GM18499 (cell line): ENCODE results near the gene B3GAT3.
"Not testable (repeated sequence)": the region's sequence is repeated elsewhere in the genome, so short reads cannot be mapped to it uniquely, and the experiment has no call there.

Experiments
- ATAC-seq: cut with Tn5 transposase; IDR thresholded peaks from one replicate; pipeline ENCODE4 v1.9.1; 2021; ENCODE audit warnings: moderate number of reproducible peaks; ENCODE audit not compliant: insufficient read depth, unreplicated experiment

The B3GAT3 gene

GRCh38 chr11:62621567-62622470, at the start of gene B3GAT3:
Gene B3GAT3 (minus strand): TSS chr11:62621986. CDS start chr11:62621947, 39 bp downstream.
- peak; percentile 85 for ATAC-seq

- no peak for ATAC-seq
These were observed 49.4 kb upstream of the B3GAT3 start for GRCh38 chr11:62671236-62671607.

- no peak for ATAC-seq
These were observed 47.8 kb upstream of the B3GAT3 start for GRCh38 chr11:62669420-62670161.

- no peak for ATAC-seq
These were observed 45.7 kb upstream of the B3GAT3 start for GRCh38 chr11:62667460-62667859.

GRCh38 chr11:62666259-62666926, 44.6 kb upstream of the B3GAT3 start:
- no peak for ATAC-seq

- ATAC-seq, result no peak
These were observed 43.9 kb upstream of the B3GAT3 start for GRCh38 chr11:62665599-62666258.

GRCh38 chr11:62665075-62665598, 43.4 kb upstream of the B3GAT3 start, which contains the start of the genes C11orf98 and CSKMT:
Gene C11orf98 (minus strand): TSS chr11:62665210. CDS start chr11:62665169, 41 bp downstream.
Gene CSKMT (plus strand): TSS chr11:62665312. CDS start chr11:62665880, 568 bp downstream.
- ATAC-seq, result no peak

- no peak for ATAC-seq
These were observed 42.8 kb upstream of the B3GAT3 start for GRCh38 chr11:62664405-62665074.

- ATAC-seq, result no peak
These were observed 35.1 kb upstream of the B3GAT3 start for GRCh38 chr11:62656796-62657429.

- no peak for ATAC-seq
These were observed 32.5 kb upstream of the B3GAT3 start for GRCh38 chr11:62654297-62654696.

GRCh38 chr11:62652161-62653006, 30.6 kb upstream of the B3GAT3 start:
- no peak for ATAC-seq

GRCh38 chr11:62650283-62650682, 28.5 kb upstream of the B3GAT3 start:
- ATAC-seq, result not testable (repeated sequence)

- no peak for ATAC-seq
These were observed 27.7 kb upstream of the B3GAT3 start for GRCh38 chr11:62649486-62649885.

GRCh38 chr11:62648967-62649364, 27.2 kb upstream of the B3GAT3 start:
- no peak for ATAC-seq

- no peak for ATAC-seq
These were observed 26.6 kb upstream of the B3GAT3 start for GRCh38 chr11:62648185-62648966.

GRCh38 chr11:62647609-62648005, 25.8 kb upstream of the B3GAT3 start:
- ATAC-seq, result no peak
